Measurements from ENCODE around the gene ZBTB7A.
A peak's percentile ranks its signal among the peaks of the same experiment; 100 is the strongest.

Gene ZBTB7A

DNA sequence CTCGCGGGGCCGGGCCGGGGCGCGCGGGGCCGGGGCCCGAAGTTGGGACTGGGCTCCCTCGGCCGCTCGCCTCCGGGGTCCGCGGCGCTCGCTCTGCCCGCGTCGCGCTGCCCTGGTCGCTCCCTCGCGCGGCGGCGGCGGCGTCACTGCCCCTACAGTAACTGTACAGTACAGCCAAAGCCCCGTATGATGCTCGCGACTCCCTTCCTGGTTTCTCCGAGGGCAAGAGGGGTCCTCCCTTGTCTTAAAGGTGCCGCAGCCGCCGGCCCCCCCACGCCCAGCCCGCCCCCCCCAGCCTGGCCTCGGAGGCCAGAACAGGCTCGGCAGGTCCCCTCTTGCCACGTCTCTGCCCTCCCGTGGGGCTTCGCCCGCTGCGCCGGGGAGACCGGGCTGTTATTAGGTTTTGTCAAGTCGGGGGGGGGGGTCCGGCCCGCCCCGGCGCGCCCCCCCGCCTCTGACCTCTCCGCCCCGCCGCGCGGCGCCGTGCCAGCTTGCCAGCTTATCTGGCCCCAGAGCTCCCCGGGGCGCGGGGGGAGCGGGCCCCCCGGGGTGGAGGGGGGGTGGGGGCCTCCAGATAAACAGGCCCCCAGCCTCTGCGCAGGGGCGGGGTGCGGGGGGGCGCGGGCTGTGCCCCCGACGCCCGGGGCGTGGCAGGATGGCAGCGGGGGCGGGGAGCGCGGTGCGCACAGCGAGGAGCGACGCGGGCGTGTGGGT, at the start of gene ZBTB7A:
Gene ZBTB7A, minus strand, starts transcription at position 218 of the 714 bp plus-strand sequence. CDS start 11,667 bp downstream, outside the sequence.
- DNase-seq (ENCODE audit: insufficient read length, low spot score) (peak; percentile 72), FAIRE-seq (no peak)
- TF ChIP-seq, protein P1, sequence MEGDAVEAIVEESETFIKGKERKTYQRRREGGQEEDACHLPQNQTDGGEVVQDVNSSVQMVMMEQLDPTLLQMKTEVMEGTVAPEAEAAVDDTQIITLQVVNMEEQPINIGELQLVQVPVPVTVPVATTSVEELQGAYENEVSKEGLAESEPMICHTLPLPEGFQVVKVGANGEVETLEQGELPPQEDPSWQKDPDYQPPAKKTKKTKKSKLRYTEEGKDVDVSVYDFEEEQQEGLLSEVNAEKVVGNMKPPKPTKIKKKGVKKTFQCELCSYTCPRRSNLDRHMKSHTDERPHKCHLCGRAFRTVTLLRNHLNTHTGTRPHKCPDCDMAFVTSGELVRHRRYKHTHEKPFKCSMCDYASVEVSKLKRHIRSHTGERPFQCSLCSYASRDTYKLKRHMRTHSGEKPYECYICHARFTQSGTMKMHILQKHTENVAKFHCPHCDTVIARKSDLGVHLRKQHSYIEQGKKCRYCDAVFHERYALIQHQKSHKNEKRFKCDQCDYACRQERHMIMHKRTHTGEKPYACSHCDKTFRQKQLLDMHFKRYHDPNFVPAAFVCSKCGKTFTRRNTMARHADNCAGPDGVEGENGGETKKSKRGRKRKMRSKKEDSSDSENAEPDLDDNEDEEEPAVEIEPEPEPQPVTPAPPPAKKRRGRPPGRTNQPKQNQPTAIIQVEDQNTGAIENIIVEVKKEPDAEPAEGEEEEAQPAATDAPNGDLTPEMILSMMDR (IDR thresholded peaks at IDR 0.05; ENCODE audit: insufficient read depth, missing control alignments), result no peak

DNA sequence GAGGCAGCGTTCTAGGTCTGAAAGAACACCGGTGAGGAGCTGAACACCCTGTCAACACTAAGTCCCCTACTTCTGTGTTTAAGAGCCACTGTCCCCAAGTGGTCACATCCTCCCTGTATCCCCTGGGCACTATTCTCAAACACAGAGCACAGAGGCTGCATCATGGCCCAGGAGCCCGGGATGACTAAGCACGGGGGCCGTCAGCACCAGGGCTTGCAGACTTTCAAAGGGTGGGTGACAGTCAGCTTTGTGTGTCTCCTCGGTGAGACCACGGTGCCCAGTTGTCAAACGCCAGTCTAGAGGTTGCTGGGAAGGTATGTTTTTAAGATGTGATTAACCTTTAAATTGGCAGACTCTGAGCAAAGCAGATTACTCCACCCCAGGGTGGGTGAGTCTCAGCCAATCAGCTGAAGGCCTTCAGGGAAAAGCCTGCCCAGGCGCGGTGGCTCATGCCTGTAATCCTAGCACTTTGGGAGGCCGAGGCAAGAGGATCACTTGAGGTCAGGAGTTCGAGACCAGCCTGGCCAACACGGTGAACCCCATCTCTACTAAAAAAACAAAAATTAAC, 49.2 kb upstream of the ZBTB7A start:
- FAIRE-seq, result peak; percentile 51
- peak; percentile 78 for DNase-seq (ENCODE audit: insufficient read length, low spot score)
- TF ChIP-seq, protein P1 (IDR thresholded peaks at IDR 0.05; ENCODE audit: insufficient read depth, missing control alignments), result no peak

DNA sequence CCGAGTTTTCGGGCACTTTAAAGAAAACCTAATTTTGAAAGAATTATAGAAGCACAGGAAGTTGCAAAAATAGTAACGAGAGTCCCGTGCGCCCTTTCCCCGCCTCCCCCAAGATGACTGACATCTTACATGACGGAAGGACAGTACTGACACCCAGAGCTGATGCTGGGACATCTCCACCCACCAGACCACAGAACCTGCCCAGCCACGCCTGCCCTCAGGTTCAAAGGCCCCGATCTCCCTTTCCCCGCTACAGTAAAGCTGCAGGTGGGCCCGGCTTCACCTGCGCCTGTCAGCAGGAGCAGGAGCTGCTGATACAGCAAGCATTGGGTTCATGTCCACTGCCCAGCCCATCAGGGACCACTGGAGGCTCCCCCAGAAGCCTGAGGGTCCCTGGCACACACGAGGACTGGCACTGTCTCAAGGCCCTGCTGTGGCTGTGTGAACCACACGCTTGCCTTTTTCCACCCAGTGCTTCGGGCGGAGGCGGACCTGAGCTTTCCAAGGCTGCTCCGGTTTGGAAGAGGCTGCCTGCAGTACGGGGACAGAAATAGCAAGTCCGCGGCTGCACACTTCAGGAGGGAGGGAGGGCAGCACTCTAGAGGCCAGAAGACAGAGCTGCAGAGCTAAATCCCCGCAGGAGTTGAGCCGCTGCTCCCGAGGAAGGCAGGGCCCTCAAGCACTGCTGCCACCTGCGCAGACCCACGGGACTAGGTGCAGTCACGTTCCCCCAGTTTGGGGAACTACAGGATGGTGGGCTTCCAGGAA, 48.5 kb upstream of the ZBTB7A start:
- TF ChIP-seq, protein P1 (IDR thresholded peaks at IDR 0.05; ENCODE audit: insufficient read depth, missing control alignments), result no peak
- no peak for FAIRE-seq
- no peak for DNase-seq (ENCODE audit: insufficient read length, low spot score)

DNA sequence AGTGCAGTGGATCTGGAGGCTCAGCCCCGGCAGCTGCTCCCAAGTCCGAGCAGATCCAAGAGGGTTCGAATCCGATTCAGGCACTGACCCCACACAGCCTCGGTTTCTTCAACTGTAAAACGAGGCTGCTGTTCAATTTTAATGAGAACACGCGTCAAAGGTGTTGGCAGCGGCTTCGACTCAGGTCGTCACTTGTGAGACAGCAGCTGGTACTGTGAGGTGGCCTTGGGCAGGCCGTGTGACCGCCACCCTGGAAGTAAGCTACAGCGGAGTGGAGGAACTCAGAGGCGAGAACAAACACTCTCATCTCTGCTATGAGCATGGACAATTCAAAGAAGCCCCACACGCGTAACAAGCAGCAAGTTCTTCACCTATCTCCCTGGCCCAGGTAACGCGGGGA, 47.5 kb upstream of the ZBTB7A start:
- TF ChIP-seq, protein P1 (IDR thresholded peaks at IDR 0.05; ENCODE audit: insufficient read depth, missing control alignments), result no peak
- DNase-seq (ENCODE audit: insufficient read length, low spot score) (no peak), FAIRE-seq (no peak)

DNA sequence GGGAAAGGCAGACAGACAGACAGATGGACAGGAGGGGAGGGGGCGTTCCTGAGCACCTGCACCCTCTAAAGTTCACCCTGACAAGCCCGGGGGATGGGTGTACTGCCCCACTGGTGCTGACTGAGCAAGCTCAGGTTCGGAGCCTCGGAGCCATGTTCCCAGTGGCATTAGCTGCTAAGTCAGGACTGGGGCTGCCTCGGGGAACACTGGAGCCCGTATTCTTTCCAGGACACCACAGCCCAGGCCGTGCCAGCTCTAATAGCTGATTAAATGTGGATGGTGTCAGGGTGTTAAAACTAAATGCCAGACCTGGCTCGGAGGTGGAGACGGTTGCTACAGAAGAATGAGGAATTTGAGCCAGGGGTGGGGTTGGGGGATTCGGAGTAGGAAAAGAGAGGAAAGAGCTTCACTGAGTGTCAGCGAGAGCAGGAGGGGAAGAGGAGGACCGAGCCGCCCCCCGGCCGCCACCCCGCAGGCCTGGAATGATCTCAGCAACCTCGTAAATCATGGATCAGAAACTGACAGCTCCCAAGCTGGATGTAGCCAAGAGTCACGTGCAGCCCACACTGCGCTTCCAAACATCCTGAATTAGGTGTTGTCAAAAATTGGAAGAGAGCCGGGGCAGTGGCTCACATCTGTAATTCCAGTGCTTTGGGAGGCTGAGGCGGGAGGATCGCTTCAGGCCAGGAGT, 46.8 kb upstream of the ZBTB7A start:
- FAIRE-seq (no peak), DNase-seq (ENCODE audit: insufficient read length, low spot score) (no peak)
- TF ChIP-seq, protein P1 (IDR thresholded peaks at IDR 0.05; ENCODE audit: insufficient read depth, missing control alignments), result no peak

DNA sequence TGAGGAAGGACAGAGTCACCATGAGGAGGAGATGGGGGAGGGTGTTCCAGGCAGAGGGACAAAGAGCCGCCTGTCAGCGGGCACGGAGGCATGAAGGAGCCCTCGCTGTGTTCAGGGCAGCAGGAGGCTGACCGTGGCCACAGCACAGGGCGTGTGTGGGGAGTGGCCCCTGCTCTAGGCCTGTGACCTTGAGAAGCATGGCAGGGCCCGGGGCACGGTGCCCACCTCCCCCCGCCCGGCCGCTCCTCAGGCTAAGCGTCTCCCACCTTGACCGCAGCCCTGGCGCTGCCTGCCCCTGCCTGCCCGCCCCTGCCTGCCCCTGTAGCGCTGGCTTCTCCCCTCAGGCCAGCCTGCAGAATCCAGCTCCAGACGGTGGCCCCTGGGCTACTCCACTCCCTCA, 45.7 kb upstream of the ZBTB7A start:
- TF ChIP-seq, protein P1 (IDR thresholded peaks at IDR 0.05; ENCODE audit: insufficient read depth, missing control alignments), result no peak
- no peak for FAIRE-seq
- DNase-seq (ENCODE audit: insufficient read length, low spot score), result no peak
